ENCODE results near the gene XRCC5.
"Not testable (repeated sequence)": the region's sequence is repeated elsewhere in the genome, so short reads cannot be mapped to it uniquely, and the experiment has no call there.

The XRCC5 gene

DNA sequence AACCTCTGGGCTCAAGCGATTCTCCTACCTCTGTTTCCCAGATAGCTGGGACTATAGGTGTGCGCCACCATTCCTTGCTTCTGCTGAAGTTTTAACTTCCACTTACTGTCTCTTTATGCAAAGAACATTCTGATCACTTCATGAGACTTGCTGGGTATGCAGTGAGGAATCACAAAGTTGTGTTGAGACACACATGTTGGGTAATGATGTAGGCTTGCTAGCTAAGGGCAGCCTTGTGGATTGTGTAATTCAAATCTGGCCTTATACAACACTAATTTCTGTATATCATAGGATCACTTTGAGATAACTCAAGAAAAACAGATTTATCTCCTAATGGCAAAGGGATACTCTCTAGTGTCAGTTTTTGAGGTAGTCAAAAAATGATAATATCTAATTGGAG is 24.2 kb downstream of the XRCC5 start:
- peaks cover 2% of the 10 kb centered on the region for H3K4me1 ChIP-seq (ENCODE audit: insufficient read depth, insufficient read length)
- TF ChIP-seq YY1 (IDR thresholded peaks at IDR 0.05; ENCODE audit: insufficient read depth, insufficient read length) (no peak), SUZ12 (IDR thresholded peaks at IDR 0.05; ENCODE audit: extremely low read depth, insufficient read depth, insufficient read length) (no peak), ZNF274 (IDR thresholded peaks at IDR 0.05; ENCODE audit: low read depth, low read length) (no peak)
- H3K4me3 ChIP-seq (ENCODE audit: insufficient read length, low read depth), result no peak overlapping the region
- H3K36me3 ChIP-seq (ENCODE audit: insufficient read depth, insufficient read length, low read length), result peaks cover 94% of the 10 kb centered on the region
- no peaks in the 10 kb centered on the region for H3K9me3 ChIP-seq (ENCODE audit: insufficient read depth, low read length)
- DNase-seq (ENCODE audit: low read depth, low spot score), result no peak
- no peaks in the 10 kb centered on the region for H3K27me3 ChIP-seq (ENCODE audit: insufficient read depth, insufficient read length)
- no peak overlapping the region for H3K9ac ChIP-seq (ENCODE audit: insufficient read length, low read depth)

GRCh38 chr2:216134958-216135541 is 25.9 kb downstream of the XRCC5 start:
- no peaks in the 10 kb centered on the region for H3K9me3 ChIP-seq (ENCODE audit: insufficient read depth, low read length)
- H3K4me3 ChIP-seq (ENCODE audit: insufficient read length, low read depth), result no peak overlapping the region
- DNase-seq (ENCODE audit: low read depth, low spot score), result no peak
- H3K27me3 ChIP-seq (ENCODE audit: insufficient read depth, insufficient read length), result no peaks in the 10 kb centered on the region
- H3K4me1 ChIP-seq (ENCODE audit: insufficient read depth, insufficient read length), result no peaks in the 10 kb centered on the region
- H3K9ac ChIP-seq (ENCODE audit: insufficient read length, low read depth), result no peak overlapping the region
- TF ChIP-seq YY1 (IDR thresholded peaks at IDR 0.05; ENCODE audit: insufficient read depth, insufficient read length), result no peak
- no peak for TF ChIP-seq ZNF274 (IDR thresholded peaks at IDR 0.05; ENCODE audit: low read depth, low read length)
- no peak for TF ChIP-seq SUZ12 (IDR thresholded peaks at IDR 0.05; ENCODE audit: extremely low read depth, insufficient read depth, insufficient read length)
- peaks cover 97% of the 10 kb centered on the region for H3K36me3 ChIP-seq (ENCODE audit: insufficient read depth, insufficient read length, low read length)

DNA sequence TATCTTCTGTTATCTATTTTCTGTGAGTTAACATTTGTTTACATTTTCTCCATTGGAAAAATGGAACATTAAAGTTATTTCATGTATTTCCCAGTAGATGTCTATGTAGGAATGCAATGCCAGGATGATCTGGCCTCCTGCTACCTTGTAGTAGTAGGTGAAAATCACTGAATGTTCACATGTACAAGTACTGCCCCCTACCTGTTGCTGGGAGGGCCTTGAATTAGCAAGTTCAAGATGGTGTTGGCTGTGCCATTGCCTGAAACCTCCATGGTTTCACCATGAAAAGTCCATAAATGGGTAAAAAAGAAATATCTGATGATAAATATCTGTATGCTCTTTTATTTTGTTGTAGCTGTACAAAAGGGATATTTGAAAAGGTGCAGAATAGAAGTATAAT is 30.7 kb downstream of the XRCC5 start:
- H3K4me1 ChIP-seq (ENCODE audit: insufficient read depth, insufficient read length), result no peaks in the 10 kb centered on the region
- no peak for TF ChIP-seq ZNF274 (IDR thresholded peaks at IDR 0.05; ENCODE audit: low read depth, low read length)
- TF ChIP-seq SUZ12 (IDR thresholded peaks at IDR 0.05; ENCODE audit: extremely low read depth, insufficient read depth, insufficient read length), result no peak
- TF ChIP-seq YY1 (IDR thresholded peaks at IDR 0.05; ENCODE audit: insufficient read depth, insufficient read length), result no peak
- H3K4me3 ChIP-seq (ENCODE audit: insufficient read length, low read depth), result no peak overlapping the region
- no peak for DNase-seq (ENCODE audit: low read depth, low spot score)
- H3K27me3 ChIP-seq (ENCODE audit: insufficient read depth, insufficient read length), result no peaks in the 10 kb centered on the region
- H3K9ac ChIP-seq (ENCODE audit: insufficient read length, low read depth), result no peak overlapping the region
- H3K36me3 ChIP-seq (ENCODE audit: insufficient read depth, insufficient read length, low read length), result peaks cover 96% of the 10 kb centered on the region
- no peaks in the 10 kb centered on the region for H3K9me3 ChIP-seq (ENCODE audit: insufficient read depth, low read length)

GRCh38 chr2:216141516-216141915 is 32.4 kb downstream of the XRCC5 start:
- not testable (repeated sequence) for H3K4me3 ChIP-seq (ENCODE audit: insufficient read length, low read depth); H3K4me1 ChIP-seq (ENCODE audit: insufficient read depth, insufficient read length); H3K9me3 ChIP-seq (ENCODE audit: insufficient read depth, low read length); H3K9ac ChIP-seq (ENCODE audit: insufficient read length, low read depth); H3K27me3 ChIP-seq (ENCODE audit: insufficient read depth, insufficient read length); DNase-seq (ENCODE audit: low read depth, low spot score)
- H3K36me3 ChIP-seq (ENCODE audit: insufficient read depth, insufficient read length, low read length), result peaks cover 98% of the 10 kb centered on the region

DNA sequence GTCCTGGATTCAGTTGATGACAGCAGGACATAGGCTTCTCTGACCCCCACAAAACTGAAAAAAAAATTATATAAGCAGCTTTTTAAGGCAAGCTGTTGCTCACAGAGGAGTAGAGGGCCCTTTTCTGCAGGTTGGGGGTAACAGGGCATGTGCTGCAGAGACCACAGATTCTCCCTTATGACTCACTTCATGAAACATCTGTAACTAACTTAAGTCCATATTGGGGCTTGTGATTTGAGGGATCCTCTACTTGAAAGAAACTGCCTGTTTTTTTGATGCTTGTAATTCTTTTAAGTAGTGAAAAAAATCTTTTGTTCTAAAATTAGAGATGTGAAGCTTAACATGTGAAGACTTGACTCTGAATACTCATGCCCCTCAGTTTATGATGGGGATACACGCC is 33.4 kb downstream of the XRCC5 start:
- H3K36me3 ChIP-seq (ENCODE audit: insufficient read depth, insufficient read length, low read length), result peaks cover 98% of the 10 kb centered on the region
- DNase-seq (ENCODE audit: low read depth, low spot score), result no peak
- H3K9me3 ChIP-seq (ENCODE audit: insufficient read depth, low read length), result no peaks in the 10 kb centered on the region
- TF ChIP-seq SUZ12 (IDR thresholded peaks at IDR 0.05; ENCODE audit: extremely low read depth, insufficient read depth, insufficient read length), result no peak
- no peak for TF ChIP-seq YY1 (IDR thresholded peaks at IDR 0.05; ENCODE audit: insufficient read depth, insufficient read length)
- TF ChIP-seq ZNF274 (IDR thresholded peaks at IDR 0.05; ENCODE audit: low read depth, low read length), result no peak
- no peak overlapping the region for H3K4me3 ChIP-seq (ENCODE audit: insufficient read length, low read depth)
- no peaks in the 10 kb centered on the region for H3K4me1 ChIP-seq (ENCODE audit: insufficient read depth, insufficient read length)
- no peaks in the 10 kb centered on the region for H3K27me3 ChIP-seq (ENCODE audit: insufficient read depth, insufficient read length)
- no peak overlapping the region for H3K9ac ChIP-seq (ENCODE audit: insufficient read length, low read depth)

DNA sequence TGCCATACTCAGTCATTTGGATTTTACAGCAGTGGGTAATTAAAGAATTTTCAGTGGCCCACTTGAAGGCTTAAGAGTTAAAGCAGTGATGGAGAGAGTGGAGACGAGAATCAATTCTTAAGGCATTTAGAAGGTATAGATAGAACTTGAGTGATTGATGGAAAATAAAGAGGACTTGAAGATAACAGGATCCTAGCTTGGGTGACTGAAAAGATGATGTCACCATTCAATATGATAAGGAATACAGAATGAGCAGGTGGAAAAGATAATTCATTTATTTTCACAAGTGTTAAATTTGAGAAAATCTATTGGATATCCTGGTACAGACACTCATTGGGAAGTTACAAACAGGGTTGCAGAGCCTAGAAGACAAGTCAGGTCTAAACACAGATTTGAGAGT is 35.2 kb downstream of the XRCC5 start:
- no peak for TF ChIP-seq YY1 (IDR thresholded peaks at IDR 0.05; ENCODE audit: insufficient read depth, insufficient read length)
- Histone ChIP-seq H3K4me1 (ENCODE audit: insufficient read depth, insufficient read length) (no peaks in the 10 kb centered on the region), H3K27me3 (ENCODE audit: insufficient read depth, insufficient read length) (no peaks in the 10 kb centered on the region), H3K9me3 (ENCODE audit: insufficient read depth, low read length) (no peaks in the 10 kb centered on the region), H3K36me3 (ENCODE audit: insufficient read depth, insufficient read length, low read length) (peaks cover 98% of the 10 kb centered on the region), H3K9ac (ENCODE audit: insufficient read length, low read depth) (no peak overlapping the region), H3K4me3 (ENCODE audit: insufficient read length, low read depth) (no peak overlapping the region)
- DNase-seq (ENCODE audit: low read depth, low spot score), result no peak

DNA sequence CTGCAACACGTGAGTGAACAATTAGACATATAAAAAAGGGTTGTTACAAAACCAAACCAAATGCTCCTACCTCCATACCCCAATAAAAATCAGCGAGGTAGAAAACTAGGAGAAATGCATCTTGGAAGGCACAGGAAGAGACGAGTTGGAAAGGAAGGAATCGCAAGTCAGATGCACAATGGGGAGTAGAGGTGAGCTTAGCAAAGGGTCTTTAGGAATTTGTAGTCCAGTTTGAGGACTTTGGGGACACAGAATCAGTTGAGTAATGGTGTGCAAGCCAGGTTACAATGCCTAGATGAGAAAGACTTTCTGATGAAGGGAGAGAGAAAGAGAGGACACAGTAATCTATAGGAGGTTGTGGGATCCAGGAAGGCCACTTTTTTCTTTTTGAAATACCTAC is 35.7 kb downstream of the XRCC5 start:
- peaks cover 98% of the 10 kb centered on the region for H3K36me3 ChIP-seq (ENCODE audit: insufficient read depth, insufficient read length, low read length)
- DNase-seq (ENCODE audit: low read depth, low spot score), result no peak

DNA sequence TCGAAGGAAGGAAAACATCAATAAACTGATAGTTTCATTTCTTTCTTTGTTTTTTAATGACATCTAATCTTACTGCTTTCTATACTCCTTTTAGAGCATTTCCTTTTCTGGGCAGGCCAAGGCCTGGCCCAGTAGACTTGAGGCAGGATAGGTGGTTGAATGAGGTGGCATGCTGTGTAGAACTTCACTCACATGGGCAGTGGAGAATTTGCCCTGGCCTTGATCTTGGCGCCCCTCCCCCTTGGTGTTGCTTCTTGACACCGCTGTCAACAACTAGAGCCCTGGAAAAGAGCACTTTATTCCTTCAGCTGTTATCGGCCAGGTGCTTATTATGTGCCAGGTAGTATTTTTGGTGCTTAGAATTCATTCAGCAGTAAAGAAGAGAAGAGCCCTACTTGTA is 37.4 kb downstream of the XRCC5 start:
- TF ChIP-seq YY1 (IDR thresholded peaks at IDR 0.05; ENCODE audit: insufficient read depth, insufficient read length) (no peak), SUZ12 (IDR thresholded peaks at IDR 0.05; ENCODE audit: extremely low read depth, insufficient read depth, insufficient read length) (no peak), ZNF274 (IDR thresholded peaks at IDR 0.05; ENCODE audit: low read depth, low read length) (no peak)
- H3K36me3 ChIP-seq (ENCODE audit: insufficient read depth, insufficient read length, low read length), result peaks cover 100% of the 10 kb centered on the region
- no peaks in the 10 kb centered on the region for H3K27me3 ChIP-seq (ENCODE audit: insufficient read depth, insufficient read length)
- no peaks in the 10 kb centered on the region for H3K4me1 ChIP-seq (ENCODE audit: insufficient read depth, insufficient read length)
- H3K9ac ChIP-seq (ENCODE audit: insufficient read length, low read depth), result no peak overlapping the region
- DNase-seq (ENCODE audit: low read depth, low spot score), result no peak
- H3K4me3 ChIP-seq (ENCODE audit: insufficient read length, low read depth), result no peak overlapping the region
- H3K9me3 ChIP-seq (ENCODE audit: insufficient read depth, low read length), result no peaks in the 10 kb centered on the region

More for the DNA sequence above, 35.7 kb downstream of the XRCC5 start:
- H3K4me1 ChIP-seq (ENCODE audit: insufficient read depth, insufficient read length), result no peaks in the 10 kb centered on the region
- TF ChIP-seq YY1 (IDR thresholded peaks at IDR 0.05; ENCODE audit: insufficient read depth, insufficient read length) (no peak), ZNF274 (IDR thresholded peaks at IDR 0.05; ENCODE audit: low read depth, low read length) (no peak), SUZ12 (IDR thresholded peaks at IDR 0.05; ENCODE audit: extremely low read depth, insufficient read depth, insufficient read length) (no peak)
- no peaks in the 10 kb centered on the region for H3K27me3 ChIP-seq (ENCODE audit: insufficient read depth, insufficient read length)
- no peak overlapping the region for H3K9ac ChIP-seq (ENCODE audit: insufficient read length, low read depth)
- no peak overlapping the region for H3K4me3 ChIP-seq (ENCODE audit: insufficient read length, low read depth)
- H3K9me3 ChIP-seq (ENCODE audit: insufficient read depth, low read length), result no peaks in the 10 kb centered on the region
